ENCODE measurements around the gene SAP25. TPM values are rescaled to one million over a fixed set of nuclear protein-coding genes. Genes with fewer than 3 reads are reported as not detected.

Gene SAP25
- polyA plus RNA-seq, 3 donors, result 67.2 TPM; not detected in 2

- Histone ChIP-seq H3K36me3 (replicated peaks in 1 of 2; ENCODE audit: control insufficient read depth in 1 of 2, insufficient read depth in 2 of 2, low read length in 2 of 2) (peaks cover 7 to 15% of the 10 kb centered on the region in 2 donors), H3K9ac (ENCODE audit: insufficient read depth, low read length, poor library complexity, severe bottlenecking) (no peak overlapping the region)
Measured at GRCh38 chr7:100567751-100568175, 5.9 kb downstream of the SAP25 start.

GRCh38 chr7:100567031-100567730 is 6.5 kb downstream of the SAP25 start:
- Mint-ChIP-seq H3K4me1 (peaks cover 39% of the 10 kb centered on the region), H3K4me3 (no peak overlapping the region)
- WGBS (ENCODE audit: insufficient coverage), result 73% methylated on average over 6 of the region's 12 CpGs

More at GRCh38 chr7:100567751-100568175, 5.9 kb downstream of the SAP25 start:
- Histone ChIP-seq H3K79me2 (ENCODE audit: insufficient read depth, low read length) (no peaks in the 10 kb centered on the region), H4K20me1 (ENCODE audit: insufficient read depth, low read length) (peaks cover 44% of the 10 kb centered on the region), H3K27me3 (ENCODE audit: control insufficient read depth in 2 of 2, insufficient read depth in 2 of 2, low read length in 2 of 2) (peaks cover 3 to 38% of the 10 kb centered on the region in 2 donors), H3K27ac (ENCODE audit: low read depth in 1 of 2, low read length in 2 of 2) (no peak overlapping the region), H3K9me3 (replicated peaks in 1 of 2; ENCODE audit: control insufficient read depth in 1 of 2, insufficient read depth in 1 of 2, low read length in 2 of 2) (no peaks in the 10 kb centered on the region), H3K4me3 (replicated peaks in 1 of 3; ENCODE audit: low read depth in 2 of 3, low read length in 3 of 3) (no peak overlapping the region), H3K4me1 (ENCODE audit: control insufficient read depth in 1 of 2, insufficient read depth in 2 of 2, low read length in 2 of 2) (peaks cover 27 to 48% of the 10 kb centered on the region in 2 donors), H2AFZ (ENCODE audit: insufficient read depth, low read depth, low read length, poor library complexity, severe bottlenecking) (no peak overlapping the region), H3K4me2 (replicated peaks; ENCODE audit: extremely low read depth, low read length, poor library complexity, severe bottlenecking) (no peak overlapping the region)
- TF ChIP-seq CTCF (IDR thresholded peaks at IDR 0.05), result no peak
- no peak overlapping the region for H3K27ac Mint-ChIP-seq
- peaks cover 0 to 17% (median 3%) of the 10 kb centered on the region in 7 donors for H3K9me3 Mint-ChIP-seq
- DNase-seq, result no peak
- H3K4me3 Mint-ChIP-seq, result no peak overlapping the region
- H3K4me1 Mint-ChIP-seq, result peaks cover 40% of the 10 kb centered on the region
- peaks cover 16 to 32% of the 10 kb centered on the region in 2 donors for H3K36me3 Mint-ChIP-seq
- peaks cover 28 to 45% (median 36%) of the 10 kb centered on the region in 3 donors for H3K27me3 Mint-ChIP-seq (ENCODE audit: low read depth in 3 of 3)
- WGBS (ENCODE audit: insufficient coverage), result 5% methylated on average over 2 of the region's 3 CpGs
- intact Hi-C loops (cut with micrococcal nuclease), result no loop called here

More at GRCh38 chr7:100567031-100567730, 6.5 kb downstream of the SAP25 start:
- H3K9me3 Mint-ChIP-seq, result peaks cover 0 to 17% (median 3%) of the 10 kb centered on the region in 7 donors
- peaks cover 14 to 27% of the 10 kb centered on the region in 2 donors for H3K36me3 Mint-ChIP-seq
- no peak overlapping the region for H3K27ac ChIP-seq (ENCODE audit: low read depth in 1 of 2, low read length in 2 of 2)
- no peak overlapping the region for H3K4me3 ChIP-seq (replicated peaks in 1 of 3; ENCODE audit: low read depth in 2 of 3, low read length in 3 of 3)
- H2AFZ ChIP-seq (ENCODE audit: insufficient read depth, low read depth, low read length, poor library complexity, severe bottlenecking), result no peak overlapping the region
- no peak for DNase-seq
- H3K9ac ChIP-seq (ENCODE audit: insufficient read depth, low read length, poor library complexity, severe bottlenecking), result no peak overlapping the region
- peaks cover 1 to 9% of the 10 kb centered on the region in 2 donors for H3K36me3 ChIP-seq (replicated peaks in 1 of 2; ENCODE audit: control insufficient read depth in 1 of 2, insufficient read depth in 2 of 2, low read length in 2 of 2)
- H3K27ac Mint-ChIP-seq, result no peak overlapping the region
- no peaks in the 10 kb centered on the region for H3K79me2 ChIP-seq (ENCODE audit: insufficient read depth, low read length)
- TF ChIP-seq CTCF (IDR thresholded peaks at IDR 0.05), result no peak
- peaks cover 38% of the 10 kb centered on the region for H4K20me1 ChIP-seq (ENCODE audit: insufficient read depth, low read length)
- H3K4me2 ChIP-seq (replicated peaks; ENCODE audit: extremely low read depth, low read length, poor library complexity, severe bottlenecking), result no peak overlapping the region
- peaks cover 27 to 40% (median 31%) of the 10 kb centered on the region in 3 donors for H3K27me3 Mint-ChIP-seq (ENCODE audit: low read depth in 3 of 3)
- peaks cover 3 to 34% of the 10 kb centered on the region in 2 donors for H3K27me3 ChIP-seq (ENCODE audit: control insufficient read depth in 2 of 2, insufficient read depth in 2 of 2, low read length in 2 of 2)
- no peaks in the 10 kb centered on the region for H3K9me3 ChIP-seq (replicated peaks in 1 of 2; ENCODE audit: control insufficient read depth in 1 of 2, insufficient read depth in 1 of 2, low read length in 2 of 2)
- intact Hi-C loops (cut with micrococcal nuclease), result no loop called here
- H3K4me1 ChIP-seq (ENCODE audit: control insufficient read depth in 1 of 2, insufficient read depth in 2 of 2, low read length in 2 of 2), result peaks cover 27 to 43% of the 10 kb centered on the region in 2 donors

All from CD14-positive monocyte (primary cell).